HT-29 (cell line): Measurements from ENCODE around the gene TAPBP. TPM values are rescaled to one million over a fixed set of nuclear protein-coding genes. Genes with fewer than 3 reads are reported as not detected.
A peak's percentile ranks its signal among the peaks of the same experiment; 100 is the strongest.
"Not testable (repeated sequence)": the region's sequence is repeated elsewhere in the genome, so short reads cannot be mapped to it uniquely, and the experiment has no call there.

Experiments used
- DNase-seq: peaks from one replicate; pipeline ENCODE4 v3.0.0-alpha.2; 2015; ENCODE audit warnings: low spot score
- total RNA-seq: library from RNA; depleted of rRNA; stranded (reverse); fragments of >200 nt; shearing (Covaris generic); gene quantifications from 2 replicates; pipeline ENCODE4 v1.2.3, GENCODE V29; 2014

Gene TAPBP
- total RNA-seq, 1 experiment from 2014 or later, result 194 TPM

GRCh38 chr6:33297956-33298772 lies 15.7 kb downstream of the TAPBP start:
- DNase-seq, result peak; percentile 85

GRCh38 chr6:33297406-33297955 lies 16.4 kb downstream of the TAPBP start:
- DNase-seq, result peak; percentile 85

GRCh38 chr6:33296797-33297405 lies 17.0 kb downstream of the TAPBP start:
- DNase-seq, result no peak

GRCh38 chr6:33295621-33296369 lies 18.1 kb downstream of the TAPBP start:
- no peak for DNase-seq

- DNase-seq, result no peak
These were observed 19.6 kb downstream of the TAPBP start for GRCh38 chr6:33294086-33294823.

- no peak for DNase-seq
These were observed 20.7 kb downstream of the TAPBP start for GRCh38 chr6:33292996-33293682.

- DNase-seq, result no peak
These were observed 23.4 kb downstream of the TAPBP start for GRCh38 chr6:33290459-33290858.

GRCh38 chr6:33289784-33290315 lies 24.0 kb downstream of the TAPBP start:
- no peak for DNase-seq

- peak; percentile 89 for DNase-seq
These were observed 24.7 kb downstream of the TAPBP start, which contains the start of the genes PFDN6 and WDR46 for GRCh38 chr6:33288921-33289783. Gene PFDN6, plus strand, starts transcription at chr6:33289601. Its CDS starts 256 bp downstream, at chr6:33289857. Gene WDR46, minus strand, starts transcription at chr6:33289239. Its CDS starts 69 bp downstream, at chr6:33289170.

GRCh38 chr6:33288141-33288920 lies 25.5 kb downstream of the TAPBP start:
- DNase-seq, result no peak

- no peak for DNase-seq
These were observed 26.6 kb downstream of the TAPBP start for GRCh38 chr6:33286946-33287914.

- not testable (repeated sequence) for DNase-seq
These were observed 28.7 kb downstream of the TAPBP start for GRCh38 chr6:33285214-33285613.

- no peak for DNase-seq
These were observed 33.3 kb downstream of the TAPBP start for GRCh38 chr6:33280539-33280938.

GRCh38 chr6:33279971-33280511 lies 33.8 kb downstream of the TAPBP start:
- DNase-seq, result peak; percentile 73

- no peak for DNase-seq
These were observed 34.6 kb downstream of the TAPBP start for GRCh38 chr6:33279257-33279695.

- no peak for DNase-seq
These were observed 35.1 kb downstream of the TAPBP start for GRCh38 chr6:33278810-33279209.

- no peak for DNase-seq
These were observed 35.5 kb downstream of the TAPBP start for GRCh38 chr6:33278392-33278741.
